Stimulated activated CD4-positive, alpha-beta T cell treated with anti-CD3 and anti-CD28 coated beads, Interleukin-4, amount 100 ng/mL, for 1 hour (primary cell): ENCODE results near the gene TMEM63B.
A peak's percentile ranks its signal among the peaks of the same experiment; 100 is the strongest.

Source experiments
- DNase-seq: peaks from one replicate; pipeline ENCODE4 v3.0.0-alpha.2; 2020

TMEM63B gene

GRCh38 chr6:44145839-44146238 is 18.5 kb downstream of the TMEM63B start:
- DNase-seq: no peak

DNA sequence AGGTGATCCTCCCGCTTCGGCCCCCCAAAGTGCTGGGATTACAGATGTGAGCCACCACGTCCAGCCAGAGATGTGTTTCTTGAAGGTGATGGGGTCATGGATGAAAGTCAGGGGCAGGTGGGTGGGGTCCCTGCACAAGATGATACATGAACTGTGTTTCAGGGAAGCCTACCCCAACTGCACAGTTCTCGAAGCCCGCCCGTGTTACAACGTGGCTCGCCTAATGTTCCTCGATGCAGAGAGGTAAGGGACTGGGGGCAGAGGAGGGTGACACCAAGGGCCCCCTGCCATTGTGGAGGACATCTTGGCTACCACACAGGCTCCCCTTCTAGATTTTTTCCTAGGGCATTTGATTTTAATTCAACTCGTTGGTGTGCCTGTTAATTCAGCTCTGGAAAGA is 19.3 kb downstream of the TMEM63B start:
- DNase-seq: no peak

DNA sequence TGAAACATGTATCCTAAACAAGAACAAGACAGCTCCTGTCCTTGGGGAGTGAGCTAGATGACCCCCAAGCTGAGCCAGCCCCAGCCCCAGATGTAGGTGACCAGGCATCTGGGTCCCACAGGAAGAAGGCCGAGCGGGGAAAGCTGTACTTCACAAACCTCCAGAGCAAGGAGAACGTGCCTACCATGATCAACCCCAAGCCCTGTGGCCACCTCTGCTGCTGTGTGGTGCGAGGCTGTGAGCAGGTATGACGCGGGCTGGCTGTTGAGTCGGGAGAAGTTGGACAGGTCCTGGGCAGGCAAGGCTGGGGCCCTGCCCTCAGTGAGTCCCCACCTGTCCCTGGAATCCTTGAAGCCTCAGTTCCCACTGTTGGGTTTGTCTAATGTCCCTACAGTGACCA is 19.9 kb downstream of the TMEM63B start:
- DNase-seq: no peak

DNA sequence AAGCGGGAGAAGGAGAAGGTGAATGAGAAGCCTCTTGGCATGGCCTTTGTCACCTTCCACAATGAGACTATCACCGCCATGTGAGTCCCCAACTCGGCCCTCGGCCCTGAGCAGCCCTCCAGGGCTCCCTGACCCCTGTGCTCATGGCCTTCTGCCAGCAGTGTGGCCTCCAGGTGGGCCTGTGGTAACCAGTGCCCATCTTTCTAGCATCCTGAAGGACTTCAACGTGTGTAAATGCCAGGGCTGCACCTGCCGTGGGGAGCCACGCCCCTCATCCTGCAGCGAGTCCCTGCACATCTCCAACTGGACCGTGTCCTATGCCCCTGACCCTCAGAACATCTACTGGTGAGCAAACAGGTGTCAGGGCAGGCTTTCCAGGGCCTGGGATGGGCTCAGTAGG is 21.0 kb downstream of the TMEM63B start:
- DNase-seq: no peak

DNA sequence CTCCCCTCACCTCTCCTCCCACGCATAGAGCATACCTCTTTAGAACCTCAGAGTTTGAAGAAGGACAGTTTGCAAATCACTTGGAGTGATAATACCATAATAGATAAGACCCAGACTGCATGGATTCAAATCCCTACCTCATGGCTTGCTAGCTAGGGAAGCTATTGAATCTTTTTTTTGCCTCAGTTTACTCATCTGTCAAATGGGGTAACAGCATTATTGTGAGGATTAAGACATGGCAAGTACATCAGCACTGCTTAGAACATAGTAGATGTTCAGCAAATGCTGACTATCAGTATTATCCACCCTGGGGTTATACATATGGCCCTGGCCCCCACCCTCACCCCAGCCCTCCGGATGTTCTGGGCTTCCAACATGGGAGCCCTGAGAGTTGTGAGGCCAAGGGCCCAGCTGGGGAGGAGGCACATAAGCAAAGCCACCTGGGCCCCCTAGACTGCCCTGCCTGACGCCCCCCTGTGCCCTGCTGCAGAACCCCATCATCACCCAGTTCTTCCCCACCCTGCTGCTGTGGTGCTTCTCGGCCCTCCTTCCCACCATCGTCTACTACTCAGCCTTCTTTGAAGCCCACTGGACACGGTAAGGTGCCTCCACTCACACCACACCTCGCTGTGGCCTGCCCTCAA is 22.1 kb downstream of the TMEM63B start:
- DNase-seq: no peak

DNA sequence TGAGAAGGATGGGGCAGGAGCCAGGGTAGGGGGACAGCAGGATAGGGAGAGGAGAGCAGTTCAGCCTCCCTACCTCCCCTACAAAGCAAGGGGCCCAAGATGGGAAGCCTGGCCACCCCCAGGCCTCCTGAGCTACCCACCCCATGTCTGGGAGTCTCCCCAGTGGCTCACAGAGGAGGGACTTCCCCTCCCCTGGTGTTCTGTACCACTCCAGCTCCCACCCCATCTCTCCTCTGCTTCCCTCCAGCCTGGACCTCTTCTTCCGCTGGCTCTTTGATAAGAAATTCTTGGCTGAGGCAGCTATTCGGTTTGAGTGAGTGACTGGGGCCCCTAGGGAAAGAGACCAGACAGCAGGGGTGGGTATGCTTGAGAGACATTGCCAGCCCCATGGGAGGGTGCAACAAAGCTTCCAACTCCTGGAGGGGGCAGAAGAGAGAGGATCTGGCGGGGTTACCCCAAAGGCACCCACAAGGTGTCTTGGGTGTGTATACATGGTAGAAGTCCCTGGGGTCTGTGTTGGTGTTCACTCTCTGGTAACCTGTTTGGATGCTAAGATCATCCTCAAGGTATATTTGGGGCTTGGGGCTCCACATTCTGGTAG is 23.1 kb downstream of the TMEM63B start:
- DNase-seq: no peak

GRCh38 chr6:44151348-44152108 is 24.2 kb downstream of the TMEM63B start:
- DNase-seq: peak; percentile 82

- DNase-seq: no peak
Observed at GRCh38 chr6:44152109-44152461, 24.7 kb downstream of the TMEM63B start.

DNA sequence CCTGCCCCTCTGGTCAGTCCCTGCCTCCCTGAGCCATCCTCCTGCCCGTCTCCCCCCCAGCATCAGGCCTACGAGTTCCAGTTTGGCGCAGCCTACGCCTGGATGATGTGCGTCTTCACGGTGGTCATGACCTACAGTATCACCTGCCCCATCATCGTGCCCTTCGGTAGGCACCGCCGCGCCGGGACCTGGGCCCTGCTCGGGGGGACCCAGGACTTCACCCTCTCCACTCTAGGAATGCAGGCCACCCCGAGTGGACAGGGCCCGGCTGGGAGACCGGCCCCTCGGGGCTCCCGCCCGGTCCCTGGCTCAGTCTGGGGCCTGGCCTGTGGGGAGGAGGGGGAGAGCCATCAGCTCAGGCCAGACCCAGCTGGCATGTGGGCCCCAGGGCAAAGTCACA is 25.2 kb downstream of the TMEM63B start:
- no peak for DNase-seq

DNA sequence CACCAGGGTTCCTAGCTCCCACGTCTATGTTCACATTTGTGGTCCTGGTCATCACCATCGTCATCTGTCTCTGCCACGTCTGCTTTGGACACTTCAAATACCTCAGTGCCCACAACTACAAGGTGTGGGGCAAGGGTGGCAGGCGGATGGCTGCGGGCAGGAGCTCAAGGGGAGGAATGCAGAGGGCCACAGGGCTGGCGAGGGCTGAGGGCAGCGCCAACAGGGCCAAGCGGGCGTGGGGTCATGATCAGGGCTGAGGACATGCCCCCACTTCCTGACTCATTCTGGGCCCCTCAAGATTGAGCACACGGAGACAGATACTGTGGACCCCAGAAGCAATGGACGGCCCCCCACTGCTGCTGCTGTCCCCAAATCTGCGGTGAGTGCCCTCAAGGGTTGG is 26.7 kb downstream of the TMEM63B start:
- DNase-seq: no peak

GRCh38 chr6:44156494-44157151 is 29.3 kb downstream of the TMEM63B start:
- no peak for DNase-seq

- no peak for DNase-seq
Observed at GRCh38 chr6:44157152-44157521, 29.8 kb downstream of the TMEM63B start.

GRCh38 chr6:44158770-44159228 is 31.4 kb downstream of the TMEM63B start, which contains the start of gene CAPN11:
Gene CAPN11, plus strand, starts transcription at chr6:44158820. Its CDS starts 29 bp downstream, at chr6:44158849.
- DNase-seq: no peak

DNA sequence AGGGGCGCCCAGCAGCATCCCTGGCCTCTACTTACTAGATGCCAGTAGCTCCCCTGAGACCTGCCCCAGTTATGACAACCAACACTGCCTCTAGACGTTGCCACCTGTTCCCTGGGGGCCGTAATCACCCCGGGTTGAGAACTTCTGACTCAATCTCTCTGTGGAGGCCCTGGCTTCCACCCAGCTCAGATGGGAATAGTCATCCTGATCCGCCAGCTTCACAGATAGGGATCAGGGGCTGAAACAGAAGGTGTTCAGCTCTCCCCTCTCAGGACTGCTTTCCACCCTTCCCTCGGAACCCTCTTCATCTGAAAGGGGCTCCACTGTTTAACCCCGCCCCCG is 34.6 kb downstream of the TMEM63B start:
- no peak for DNase-seq

GRCh38 chr6:44162876-44163625 is 35.7 kb downstream of the TMEM63B start:
- no peak for DNase-seq

DNA sequence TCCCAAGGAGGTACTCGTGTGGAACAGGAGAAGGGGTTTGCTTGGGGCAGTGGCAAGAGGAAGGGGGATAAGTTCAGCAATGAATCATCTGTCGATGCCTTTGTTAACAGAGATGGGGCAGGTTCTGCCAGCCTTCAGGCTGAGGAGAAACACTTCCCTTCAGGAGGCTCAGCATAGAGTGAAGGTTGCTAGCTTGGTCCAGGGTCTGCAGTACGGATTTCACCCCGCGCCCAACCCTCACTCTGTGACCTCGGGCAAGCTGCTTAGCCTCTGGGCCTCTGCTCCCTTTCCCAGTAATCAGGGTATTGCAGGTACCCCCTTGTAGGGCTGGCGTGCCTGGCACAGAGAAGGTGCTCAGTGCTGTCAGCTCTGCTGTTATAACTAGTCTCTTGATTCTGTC is 38.8 kb downstream of the TMEM63B start:
- no peak for DNase-seq

DNA sequence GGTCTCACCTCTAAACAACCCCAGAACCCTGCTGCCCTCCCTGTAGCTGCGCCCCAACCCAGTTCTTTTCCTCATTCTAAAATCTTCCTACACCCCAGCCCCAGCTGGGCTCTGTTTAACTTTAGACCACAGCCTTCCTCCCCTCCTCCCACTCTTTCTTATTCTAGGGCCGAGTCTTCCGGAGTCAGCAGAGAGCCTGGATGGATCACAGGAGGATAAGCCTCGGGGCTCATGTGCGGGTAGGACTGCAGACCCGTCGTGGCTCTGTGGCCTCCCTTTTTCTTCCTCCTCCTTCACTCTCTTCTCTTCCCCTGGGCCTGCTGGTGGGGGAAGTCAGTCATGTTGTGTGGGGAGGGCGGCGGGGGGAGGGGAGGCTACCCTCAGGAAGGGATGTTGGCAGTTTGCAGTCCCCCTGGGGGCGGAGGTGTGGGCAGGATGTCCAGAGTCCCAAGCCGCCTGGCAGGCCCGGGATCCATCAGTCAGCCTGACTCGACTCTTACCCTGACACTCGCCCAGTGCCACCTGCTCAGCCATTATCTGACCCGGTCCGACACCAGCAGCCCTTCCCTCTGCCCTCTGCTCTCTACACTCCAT is 39.3 kb downstream of the TMEM63B start:
- DNase-seq: no peak

GRCh38 chr6:44167567-44167966 is 40.2 kb downstream of the TMEM63B start:
- DNase-seq: no peak

DNA sequence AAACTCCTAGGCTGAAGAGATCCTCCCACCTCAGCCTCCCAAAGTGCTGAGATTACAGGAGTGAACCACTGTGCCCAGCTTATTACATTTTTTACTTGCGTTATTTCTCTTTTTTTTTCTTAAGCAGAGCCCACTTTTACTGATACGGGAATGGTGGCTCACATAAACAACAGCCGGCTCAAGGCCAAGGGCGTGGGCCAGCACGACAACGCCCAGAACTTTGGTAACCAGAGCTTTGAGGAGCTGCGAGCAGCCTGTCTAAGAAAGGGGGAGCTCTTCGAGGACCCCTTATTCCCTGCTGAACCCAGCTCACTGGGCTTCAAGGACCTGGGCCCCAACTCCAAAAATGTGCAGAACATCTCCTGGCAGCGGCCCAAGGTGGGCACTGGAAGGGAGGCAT is 41.8 kb downstream of the TMEM63B start:
- no peak for DNase-seq

- DNase-seq: no peak
Observed at GRCh38 chr6:44169886-44170570, 42.7 kb downstream of the TMEM63B start.

DNA sequence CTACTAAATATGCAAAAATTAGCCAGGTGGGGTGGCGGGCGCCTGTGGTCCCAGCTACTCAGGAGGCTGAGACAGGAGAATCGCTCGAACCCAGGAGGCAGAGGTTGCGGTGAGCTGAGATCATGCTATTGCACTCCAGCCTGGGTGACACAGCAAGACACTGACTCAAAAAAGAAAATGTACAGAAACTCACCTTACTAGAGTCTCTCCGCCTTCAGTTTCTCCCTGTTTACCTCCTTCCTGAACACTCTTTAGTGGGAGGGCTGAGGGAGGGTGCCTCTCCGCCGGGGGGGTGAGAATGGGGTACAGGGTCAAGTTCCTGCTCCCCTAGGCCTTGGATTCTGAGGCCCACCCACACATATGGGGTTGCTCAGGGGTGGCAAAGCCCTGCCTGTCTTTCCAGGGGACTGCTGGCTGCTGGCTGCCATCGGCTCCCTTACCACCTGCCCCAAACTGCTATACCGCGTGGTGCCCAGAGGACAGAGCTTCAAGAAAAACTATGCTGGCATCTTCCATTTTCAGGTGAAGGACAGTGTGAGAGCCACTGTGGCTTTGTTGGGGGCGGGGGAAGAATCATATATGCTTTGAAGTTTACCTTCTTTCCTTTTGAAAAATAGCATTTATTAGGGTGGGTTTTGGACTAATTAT is 44.7 kb downstream of the TMEM63B start:
- DNase-seq: no peak
